Stromal cell of bone marrow (primary cell): ENCODE measurements around the gene ITGA4.

Experiments used
- DNase-seq: peaks from one replicate; pipeline ENCODE4 v3.0.0-alpha.2; 2012; ENCODE audit warnings: low read depth

Gene ITGA4

DNA sequence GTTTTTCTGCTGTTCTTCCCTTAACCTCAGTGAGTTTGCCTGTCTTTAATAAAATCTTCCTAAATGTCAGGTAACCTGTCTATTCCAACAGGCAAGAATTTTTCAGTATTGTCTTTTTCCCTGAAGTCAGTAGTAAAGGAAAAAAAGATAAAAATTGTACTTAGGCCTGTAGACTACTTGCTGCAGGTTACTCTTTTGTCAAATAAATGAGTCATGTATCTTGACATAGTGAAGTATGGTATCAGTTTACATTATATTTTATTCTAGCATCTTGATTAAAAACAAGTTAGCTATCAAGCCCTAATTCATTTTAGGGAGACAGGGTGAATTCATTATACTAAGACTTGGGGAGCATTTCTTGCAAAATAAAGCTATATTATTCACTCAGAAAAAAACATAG is 59.8 kb downstream of the ITGA4 start:
- DNase-seq = no peak

DNA sequence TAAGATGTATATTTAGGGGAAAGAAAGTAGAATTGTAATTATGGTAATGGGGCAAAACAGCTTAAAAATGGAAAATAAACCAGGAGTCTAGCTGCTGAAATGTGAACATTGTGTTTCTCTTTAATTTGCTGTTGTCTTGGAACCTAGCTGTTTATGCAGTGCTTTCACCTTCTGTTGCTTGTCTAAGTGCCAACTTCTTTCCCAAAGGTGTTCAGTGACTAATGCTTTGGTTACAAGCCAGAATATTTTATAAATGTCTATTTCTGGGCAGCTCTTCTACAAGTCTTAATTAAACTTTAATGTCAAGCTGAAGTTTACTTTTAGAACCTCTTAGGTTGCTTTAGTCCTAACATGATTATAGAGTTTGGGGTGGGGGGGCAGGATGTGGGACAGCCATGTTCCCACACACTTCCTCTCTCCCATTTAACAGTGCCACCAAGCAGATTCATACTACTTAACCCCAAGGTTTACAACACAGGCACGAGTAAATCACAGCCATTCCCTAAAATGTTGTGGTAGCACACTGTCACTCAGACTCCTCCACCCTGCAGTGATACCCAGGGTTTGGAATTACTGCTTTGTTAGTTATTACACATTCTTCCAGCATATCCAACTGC is 60.6 kb downstream of the ITGA4 start:
- no peak for DNase-seq

DNA sequence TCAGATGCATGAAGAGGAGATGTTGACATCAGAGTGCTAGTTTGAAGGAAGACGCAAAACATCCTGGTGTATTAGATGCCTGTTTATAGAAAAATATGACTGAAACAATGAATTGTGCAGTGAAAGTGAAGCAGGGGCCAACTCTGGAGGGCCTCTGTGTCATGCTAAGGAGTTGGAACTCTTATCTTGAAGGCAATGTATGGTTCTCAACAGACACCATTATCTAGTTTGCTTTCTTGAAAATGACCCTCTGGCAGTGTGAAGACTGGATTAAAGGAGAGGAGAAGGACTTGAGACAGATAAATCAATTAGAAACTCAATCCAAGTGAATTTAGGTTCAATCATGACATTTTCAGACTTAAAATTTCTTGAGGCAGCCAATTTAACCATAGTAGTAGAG is 63.1 kb downstream of the ITGA4 start:
- no peak for DNase-seq

DNA sequence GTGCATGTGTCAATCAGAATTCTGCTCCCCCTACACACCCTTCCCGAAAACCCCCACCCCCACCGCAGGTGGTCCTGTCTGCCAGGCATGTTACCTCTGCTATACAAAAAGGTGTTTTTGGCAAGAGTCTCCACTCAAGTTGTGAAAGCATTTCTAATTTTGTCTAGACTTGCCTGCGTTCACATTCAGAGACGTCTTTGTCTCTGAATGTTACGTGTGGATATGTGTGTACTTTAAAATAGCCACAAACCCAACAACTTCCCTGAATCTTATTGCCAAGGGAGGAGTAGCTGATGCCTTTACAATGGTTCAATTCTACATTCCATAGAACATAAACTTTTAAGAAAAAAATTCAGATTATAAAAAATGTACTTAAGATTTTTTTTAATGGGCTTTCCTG is 66.6 kb downstream of the ITGA4 start:
- DNase-seq = no peak

DNA sequence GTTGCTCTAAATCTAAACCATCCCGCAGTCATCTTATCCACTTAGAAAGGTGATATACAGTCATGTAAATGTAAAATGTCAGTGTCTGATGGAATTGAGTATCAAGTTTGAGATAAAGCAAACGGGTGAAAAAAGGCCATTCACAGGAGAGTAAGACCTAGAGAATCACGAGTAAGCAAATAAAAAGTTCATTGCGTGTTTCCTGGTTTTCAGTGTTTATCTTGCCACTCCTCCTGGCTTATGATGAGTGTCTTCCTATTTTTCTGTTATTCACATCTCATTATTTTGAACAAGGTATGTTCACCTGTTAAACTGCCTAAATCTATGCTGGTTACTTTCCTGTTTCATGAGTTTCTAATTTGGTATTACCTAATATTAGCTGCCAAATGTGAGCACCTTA is 68.8 kb downstream of the ITGA4 start:
- no peak for DNase-seq

DNA sequence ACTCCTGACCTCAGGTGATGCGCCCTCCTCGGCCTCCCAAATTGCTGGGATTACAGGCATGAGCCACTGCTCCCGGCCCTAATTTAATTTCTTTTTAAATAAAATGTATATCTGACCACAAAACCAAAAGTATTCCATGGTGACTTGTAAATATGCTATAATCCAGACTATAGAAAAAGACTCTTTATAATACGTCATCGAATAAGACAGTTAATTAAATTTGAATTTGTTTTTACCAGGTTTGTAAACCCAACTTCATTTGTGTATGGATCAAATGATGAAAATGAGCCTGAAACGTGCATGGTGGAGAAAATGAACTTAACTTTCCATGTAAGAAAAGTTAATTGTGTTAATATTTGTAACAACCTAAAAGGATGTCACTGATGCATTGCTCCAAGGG is 69.9 kb downstream of the ITGA4 start:
- no peak for DNase-seq

DNA sequence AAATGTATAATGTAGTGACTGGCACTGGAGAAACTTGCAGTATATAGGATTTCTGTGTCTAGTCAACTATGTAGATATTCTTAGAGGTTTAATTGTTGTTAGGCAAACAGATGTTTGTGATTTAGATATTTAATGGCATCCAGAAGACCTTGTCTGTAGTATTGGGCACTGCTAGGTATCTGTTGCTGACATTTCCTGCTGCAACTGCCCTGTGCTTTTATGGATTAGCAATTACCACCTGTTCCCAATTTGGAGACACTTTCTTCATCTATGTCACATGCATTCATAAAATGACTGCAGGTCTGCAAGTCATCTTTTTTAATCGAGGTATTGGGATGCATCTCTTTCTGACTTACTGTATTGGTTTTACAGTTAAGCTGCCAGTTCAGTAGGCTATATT is 71.3 kb downstream of the ITGA4 start:
- DNase-seq = no peak

DNA sequence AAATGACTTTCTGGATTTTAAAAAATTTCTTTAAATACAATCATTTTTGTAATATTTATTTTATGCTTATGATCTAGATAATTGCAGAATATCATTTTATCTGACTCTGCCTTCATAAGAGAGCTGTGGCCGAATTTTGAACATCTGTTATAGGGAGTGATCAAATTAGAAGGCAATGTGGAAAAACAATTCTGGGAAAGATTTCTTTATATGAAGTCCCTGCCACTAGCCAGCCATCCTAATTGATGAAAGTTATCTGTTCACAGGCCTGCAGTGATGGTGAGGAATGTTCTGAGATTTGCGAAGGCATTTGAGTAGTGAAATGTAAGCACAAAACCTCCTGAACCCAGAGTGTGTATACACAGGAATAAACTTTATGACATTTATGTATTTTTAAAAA is 79.5 kb downstream of the ITGA4 start:
- DNase-seq = no peak

DNA sequence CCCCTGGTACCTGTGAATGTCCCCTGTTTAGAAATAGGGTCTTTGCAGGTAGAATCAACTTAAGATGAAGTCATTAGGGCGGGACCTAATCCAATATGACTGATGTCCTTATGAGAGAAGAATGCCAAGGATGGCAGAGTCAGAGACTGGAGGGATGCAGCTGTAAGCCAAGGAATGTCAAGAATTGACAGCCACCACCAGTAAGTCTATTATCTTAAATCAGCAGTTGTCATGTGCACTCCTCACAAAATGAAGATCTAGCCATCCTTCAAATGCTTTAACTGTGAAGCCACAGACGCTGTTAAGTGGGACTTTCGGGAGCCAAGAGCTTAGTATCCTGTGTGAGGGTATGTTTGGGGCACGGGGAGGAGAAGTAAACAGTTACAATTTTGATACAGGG is 83.2 kb downstream of the ITGA4 start:
- DNase-seq = no peak

DNA sequence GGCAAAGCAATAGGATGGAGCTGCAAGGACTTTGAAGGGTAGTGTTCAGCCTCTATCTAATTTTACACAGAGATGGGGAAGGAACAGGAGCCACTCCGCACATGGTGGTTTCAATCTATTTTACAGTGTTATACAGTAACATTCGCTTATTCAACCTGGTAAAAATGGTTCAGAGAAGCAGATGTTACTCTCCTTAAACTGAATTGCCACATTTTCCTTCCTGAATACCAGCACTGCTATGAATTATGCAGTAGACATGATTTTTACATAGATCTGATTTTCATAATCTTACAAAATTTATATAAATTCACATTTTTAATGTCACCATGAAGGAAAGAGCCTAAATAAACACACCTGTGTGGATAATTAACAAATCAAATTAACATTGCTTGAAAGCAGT is 85.0 kb downstream of the ITGA4 start:
- DNase-seq = no peak

DNA sequence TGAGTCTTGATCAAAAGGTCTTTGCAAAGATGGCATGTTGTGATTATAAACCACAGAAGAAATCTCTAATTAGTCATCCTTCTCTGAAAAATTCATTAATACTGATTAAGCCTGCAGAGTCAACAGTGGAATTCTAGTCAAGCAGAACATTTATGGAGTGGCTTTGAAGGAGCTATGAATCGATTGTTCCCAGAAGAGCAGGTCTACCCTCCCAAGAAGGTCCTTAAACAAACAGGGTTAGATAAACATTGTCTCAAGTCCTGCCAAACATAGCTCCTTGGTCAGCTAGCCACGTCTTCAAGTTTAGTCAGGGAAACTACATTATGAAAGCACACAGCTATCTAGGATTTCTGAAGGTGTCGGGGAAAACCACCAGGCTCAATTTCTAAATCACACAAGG is 88.9 kb downstream of the ITGA4 start:
- DNase-seq = no peak

DNA sequence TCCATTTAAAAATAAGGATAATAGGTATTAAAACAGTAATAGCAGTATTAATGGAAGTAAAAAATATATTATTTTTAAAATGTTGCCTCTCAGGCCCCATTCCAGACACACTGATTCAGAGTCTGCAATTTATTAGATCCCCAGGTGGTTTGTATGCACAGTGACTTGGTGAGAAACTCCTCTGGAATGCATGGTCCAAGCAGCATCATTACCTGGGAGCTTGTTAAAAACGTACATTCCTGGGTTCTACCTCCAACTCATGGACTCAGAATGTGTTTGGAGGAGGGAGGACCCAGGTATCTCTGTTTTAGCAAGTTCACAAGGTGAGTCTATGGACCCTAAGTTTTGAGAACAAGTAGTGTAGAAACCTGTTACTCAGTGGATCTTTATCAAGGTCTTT is 95.6 kb downstream of the ITGA4 start:
- no peak for DNase-seq

DNA sequence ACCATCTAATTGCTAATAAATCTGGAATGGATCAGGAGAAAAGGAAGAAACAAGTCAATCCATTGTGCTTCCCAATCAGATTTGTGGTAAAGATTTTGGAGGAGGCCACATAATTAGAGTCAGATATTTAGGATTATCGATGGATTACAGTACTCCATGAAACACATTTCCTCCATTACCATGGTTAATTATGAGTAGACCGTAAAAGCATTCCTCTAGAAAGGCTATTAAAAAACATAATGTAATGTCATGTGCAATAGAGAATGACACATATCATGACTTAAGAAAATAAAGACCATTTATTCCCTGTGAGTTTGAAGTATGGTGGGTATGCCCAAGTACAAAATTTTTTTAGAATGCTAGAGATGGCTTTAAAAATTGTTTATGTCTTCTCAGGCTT is 96.1 kb downstream of the ITGA4 start:
- DNase-seq = no peak

DNA sequence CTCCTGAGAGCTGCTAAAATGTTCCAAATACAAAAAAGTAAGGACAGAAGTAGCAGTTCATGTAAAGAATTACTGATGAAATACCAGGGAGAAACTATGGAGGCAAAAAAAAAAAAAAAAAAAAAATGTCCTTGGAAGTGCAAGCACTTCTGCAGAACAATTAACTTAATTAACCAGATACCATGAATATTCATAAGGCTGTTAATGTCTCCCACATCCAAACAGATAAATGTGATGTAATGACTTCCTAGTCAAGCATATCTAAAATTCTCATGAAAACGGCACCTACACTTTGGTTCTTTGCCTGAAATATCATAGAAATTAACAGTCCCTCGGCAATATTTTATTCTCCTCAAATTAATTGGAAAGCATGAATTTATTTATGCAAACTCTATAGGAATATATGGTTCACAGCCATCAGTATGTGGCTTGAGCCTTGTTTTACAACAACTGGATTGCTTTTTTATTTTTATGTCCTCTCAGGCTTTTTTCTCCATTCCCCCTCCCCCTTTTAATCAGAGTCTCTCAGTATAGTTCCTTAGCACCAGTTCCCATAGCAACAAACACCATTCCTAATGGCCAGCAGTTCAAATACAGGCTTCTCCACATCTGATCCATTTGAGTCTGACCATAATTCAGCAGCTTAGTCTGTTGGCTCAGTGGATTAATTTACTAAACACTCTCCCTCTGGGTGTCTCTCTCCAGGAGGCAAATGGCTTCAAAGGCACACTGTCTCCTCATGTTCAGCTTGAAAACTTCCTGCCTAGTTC is 97.1 kb downstream of the ITGA4 start:
- no peak for DNase-seq

DNA sequence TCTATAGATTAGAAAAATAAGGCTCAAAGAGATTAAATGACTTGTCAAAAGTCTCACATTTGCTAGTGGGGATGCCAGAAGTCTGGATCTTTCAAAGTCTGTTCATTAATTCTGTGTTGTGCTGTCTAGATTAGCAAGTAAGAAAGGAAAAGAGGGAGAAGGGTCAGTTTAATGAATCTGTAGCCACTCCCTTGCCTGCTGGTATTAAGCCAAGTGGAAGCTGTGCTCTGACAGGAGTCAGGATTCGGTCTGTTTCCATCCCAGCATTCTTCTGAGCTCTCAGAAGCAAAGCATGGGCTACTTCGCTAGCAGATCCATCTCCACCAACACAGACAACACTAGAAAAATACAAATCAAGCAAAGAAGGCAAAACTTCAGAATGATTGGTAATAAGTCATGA is 101.2 kb downstream of the ITGA4 start:
- DNase-seq = no peak

DNA sequence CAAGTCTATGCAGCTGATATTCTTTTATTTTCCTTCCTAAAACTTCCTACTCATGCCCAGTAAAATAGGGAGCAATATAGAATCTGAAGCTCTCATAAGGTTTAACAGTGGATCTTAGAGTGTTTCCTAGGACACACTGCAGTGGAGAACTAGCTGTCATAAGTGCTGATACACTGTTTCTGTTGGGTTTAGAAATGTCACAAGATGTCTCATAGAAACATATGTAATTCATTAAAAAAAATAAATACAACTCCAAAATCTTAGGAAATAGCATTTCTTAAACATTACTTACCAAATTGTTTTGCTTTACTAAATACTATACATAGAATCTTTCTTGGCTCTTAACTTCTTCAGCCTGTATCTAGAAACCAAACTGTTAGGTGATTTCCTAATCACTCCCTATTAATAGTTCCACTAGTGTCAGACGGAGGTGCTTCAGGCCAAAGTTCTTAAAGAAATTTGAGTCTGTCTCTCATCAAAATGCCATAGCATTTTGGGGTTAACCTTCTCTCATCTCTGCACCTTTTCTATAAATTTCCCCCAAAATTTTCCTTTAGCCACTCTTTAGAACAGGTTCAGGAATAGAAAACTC is 106.0 kb downstream of the ITGA4 start:
- DNase-seq = no peak

DNA sequence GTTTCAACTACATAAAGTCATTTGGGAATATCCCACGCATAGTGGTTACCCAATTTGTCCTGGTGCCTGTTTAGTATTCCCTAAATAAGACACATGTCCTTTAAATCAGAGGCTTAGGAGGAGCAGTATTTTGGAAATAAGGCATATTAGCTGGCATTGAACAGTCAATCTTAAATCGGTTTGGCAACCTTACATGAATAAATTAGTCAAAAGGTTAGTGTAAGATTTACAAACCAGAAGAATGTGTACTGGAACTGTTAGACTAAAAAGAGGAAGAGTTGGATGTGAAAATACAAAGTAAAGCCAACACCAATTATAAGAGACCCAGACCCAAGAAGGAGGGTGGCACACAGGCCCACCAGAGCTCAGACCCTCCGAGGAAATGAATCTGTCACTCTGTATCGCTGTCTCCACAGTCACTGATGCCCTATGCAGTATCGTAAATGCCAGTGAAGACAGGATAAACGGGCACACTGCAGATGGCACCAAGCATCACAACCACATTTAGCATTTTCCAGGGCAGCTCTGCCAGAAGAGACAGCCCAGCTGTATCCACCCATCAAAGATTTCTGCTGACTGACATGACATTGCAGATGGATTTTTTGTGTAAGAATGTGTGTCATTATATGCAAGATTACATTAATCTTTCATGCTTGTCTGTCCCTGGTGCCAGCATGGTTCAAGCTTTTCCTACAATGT is 109.3 kb downstream of the ITGA4 start:
- no peak for DNase-seq

DNA sequence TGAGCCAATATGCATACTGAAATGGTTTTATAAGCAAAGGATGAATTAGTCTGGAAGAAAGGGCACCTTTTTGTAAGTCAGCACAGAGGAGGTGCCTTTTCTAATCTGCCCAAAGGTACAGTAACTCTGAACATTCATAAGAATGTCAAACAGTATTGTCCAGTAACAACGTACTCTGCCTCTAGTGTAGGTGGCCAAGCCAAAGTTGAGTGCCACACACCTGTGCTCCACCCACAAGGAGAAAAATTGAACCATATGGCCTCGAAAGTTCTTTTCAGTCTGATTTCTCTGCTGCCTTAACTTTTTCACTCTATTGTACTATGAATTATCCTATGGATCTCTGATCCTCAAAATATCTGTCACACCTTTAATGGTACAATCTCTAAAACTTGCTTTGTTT is 112.9 kb downstream of the ITGA4 start:
- no peak for DNase-seq

DNA sequence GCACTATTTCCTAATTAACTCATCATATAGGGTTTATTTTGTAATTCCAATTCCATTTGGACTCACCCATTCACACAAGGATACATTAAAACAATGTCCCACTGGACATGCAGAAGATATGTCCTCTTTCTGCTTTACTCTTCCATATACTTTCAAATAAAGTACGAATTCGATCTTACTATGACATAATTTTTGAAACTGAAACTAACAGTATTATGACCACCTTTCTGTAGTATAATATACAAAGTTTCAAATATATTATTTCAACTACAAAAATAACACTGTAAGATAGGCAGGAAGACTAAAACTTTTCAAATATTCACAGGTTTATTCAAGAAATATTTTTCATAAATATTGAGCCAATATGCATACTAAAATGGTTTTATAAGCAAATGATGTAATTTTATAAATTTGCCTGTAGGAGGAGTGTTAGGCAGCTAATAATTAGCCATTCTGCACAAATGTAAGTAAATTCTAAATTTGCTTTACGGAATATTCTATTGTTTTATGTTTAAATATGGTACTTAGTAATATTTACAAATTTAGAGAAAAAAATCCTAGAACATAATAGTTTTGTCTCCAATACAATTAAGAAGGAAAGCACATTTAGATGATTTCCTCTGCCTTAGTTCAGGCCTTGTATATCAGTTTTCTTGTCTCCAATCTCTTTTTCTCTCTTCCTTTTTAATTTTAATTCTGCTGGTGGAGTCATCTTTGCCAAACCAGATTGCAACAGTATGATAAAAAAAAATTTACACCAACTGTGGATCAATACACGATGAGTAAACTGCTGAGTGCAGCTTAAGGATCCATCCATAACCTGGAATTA is 113.9 kb downstream of the ITGA4 start:
- no peak for DNase-seq

DNA sequence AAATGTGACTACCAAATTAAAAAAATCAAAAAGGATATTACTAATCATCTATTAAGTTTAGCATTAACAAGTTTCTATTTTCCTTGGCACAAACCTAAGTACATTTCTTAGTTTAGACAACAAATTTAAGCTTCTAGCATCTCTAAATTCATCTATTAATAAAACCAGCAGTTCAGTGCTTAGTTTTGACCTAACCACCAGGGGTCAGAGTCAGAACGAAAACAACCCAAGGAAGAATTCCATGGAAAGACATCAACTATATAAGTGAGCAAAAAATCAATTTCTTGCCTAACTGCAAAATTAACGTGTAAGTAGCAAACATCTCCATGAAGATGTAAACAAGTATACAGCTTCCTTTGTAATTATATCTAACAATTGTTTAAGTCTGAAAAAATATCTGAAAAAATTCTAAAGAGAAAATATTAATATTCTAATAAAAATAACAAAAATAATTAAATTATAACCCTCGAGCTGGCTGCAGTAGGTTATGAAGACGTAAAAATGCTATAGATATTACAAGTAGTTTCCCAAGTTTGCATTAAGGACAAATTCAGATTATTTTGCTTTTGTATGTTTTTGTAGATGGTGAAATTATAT is 116.1 kb downstream of the ITGA4 start:
- DNase-seq = peak; percentile 27

DNA sequence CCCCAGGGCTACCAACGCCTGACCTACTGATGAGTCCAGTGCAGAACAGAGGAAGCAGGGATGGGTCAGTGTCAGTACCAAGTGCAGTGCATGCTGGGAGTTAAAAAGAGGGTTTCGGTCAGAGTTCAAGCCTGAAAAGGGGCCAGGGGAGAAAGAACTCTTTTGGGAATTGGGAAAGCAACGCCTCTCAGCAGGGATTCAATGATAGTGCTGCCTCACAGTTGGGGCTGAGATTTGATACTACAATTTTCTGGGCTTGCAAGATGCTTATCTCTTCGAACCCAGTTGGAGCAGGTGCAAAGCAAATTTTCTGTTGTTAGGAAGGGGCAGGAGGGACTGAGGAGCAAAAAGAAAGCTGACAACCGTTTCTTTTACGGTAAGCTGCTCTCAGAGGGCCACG is 117.1 kb downstream of the ITGA4 start:
- DNase-seq = no peak
